VCaP (cell line): ENCODE results near the gene ORM2.
"Not testable (repeated sequence)": the region's sequence is repeated elsewhere in the genome, so short reads cannot be mapped to it uniquely, and the experiment has no call there.

Experiments
- H3K27ac ChIP-seq: fragments of 450-650 bp; 2 replicates; pipeline ENCODE4 v1.5.1; 2017
- CTCF ChIP-seq: fragments of 450-650 bp; conservative IDR thresholded peaks from 2 replicates; pipeline ENCODE4 v1.5.1; 2017; ENCODE audit warnings: mild to moderate bottlenecking, moderate library complexity

ORM2 gene

DNA sequence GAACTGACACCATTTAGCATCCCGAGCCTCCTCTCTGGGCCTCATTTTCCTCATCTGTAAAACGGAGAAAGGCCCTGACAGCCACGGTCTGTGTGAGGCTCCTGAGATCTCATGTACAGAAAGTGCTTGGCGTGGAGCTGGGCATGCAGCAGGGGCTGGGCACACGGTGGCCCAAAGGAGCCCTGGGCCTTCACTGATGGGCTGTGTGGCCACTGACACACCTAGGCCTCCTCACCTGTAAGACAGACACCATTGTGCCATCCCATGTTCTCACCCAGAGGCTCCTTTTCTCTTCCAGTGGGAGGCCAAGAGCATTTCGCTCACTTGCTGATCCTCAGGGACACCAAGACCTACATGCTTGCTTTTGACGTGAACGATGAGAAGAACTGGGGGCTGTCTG lies 5.2 kb upstream of the ORM2 start:
- no peak overlapping the region for H3K27ac ChIP-seq

DNA sequence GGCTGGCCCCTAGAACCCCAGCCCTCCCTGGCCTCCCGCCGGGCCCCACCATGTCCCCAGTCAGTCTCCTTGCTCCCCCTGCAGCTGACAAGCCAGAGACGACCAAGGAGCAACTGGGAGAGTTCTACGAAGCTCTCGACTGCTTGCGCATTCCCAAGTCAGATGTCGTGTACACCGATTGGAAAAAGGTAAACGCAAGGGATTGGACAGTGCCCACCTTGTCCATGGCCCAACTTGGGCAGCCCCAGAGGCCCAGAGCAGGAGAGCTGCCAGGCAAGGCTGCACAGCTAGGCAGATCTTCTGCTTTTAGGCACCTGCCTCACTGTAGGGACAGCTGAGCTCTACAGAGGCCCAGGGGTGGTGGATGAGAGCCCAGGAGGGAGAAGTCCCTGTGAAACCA lies 4.7 kb upstream of the ORM2 start:
- H3K27ac ChIP-seq: not testable (repeated sequence)

More for the DNA sequence above, 5.2 kb upstream of the ORM2 start:
- TF ChIP-seq CTCF: no peak

DNA sequence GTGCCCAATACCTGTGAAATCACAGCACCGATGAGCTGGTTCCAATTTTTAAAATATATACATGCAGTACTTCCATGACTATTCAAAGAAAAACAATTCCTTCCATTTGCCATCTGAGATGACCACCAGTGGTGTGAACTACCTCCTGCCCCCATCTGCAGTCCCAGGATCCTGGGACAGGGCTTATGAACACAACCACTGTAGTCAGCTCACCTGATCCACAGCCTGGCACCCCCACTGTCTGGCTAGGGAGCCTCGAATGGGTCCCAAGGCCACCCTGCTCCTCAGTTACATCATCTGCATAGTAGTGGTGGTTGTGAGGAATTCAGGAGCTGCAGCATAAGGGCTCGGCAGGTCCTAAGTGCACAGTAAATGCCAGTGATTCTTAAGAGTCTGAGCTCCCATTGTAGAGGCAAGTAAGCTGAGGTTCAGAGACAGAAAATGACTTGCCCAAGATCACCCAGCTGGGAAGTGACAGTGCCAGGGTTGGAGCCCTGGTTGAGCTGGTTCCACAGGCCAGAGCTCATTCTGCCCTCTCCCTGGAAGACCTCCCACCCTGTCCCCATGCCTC lies 3.9 kb upstream of the ORM2 start:
- H3K27ac ChIP-seq: not testable (repeated sequence)

- no peak for TF ChIP-seq CTCF
These were observed 1.9 kb upstream of the ORM2 start for GRCh38 chr9:114327749-114328148.

GRCh38 chr9:114328357-114328820 lies 1.3 kb upstream of the ORM2 start:
- not testable (repeated sequence) for H3K27ac ChIP-seq

More at GRCh38 chr9:114327749-114328148, 1.9 kb upstream of the ORM2 start:
- H3K27ac ChIP-seq: no peak overlapping the region

- H3K27ac ChIP-seq: not testable (repeated sequence)
These were observed 588 bp upstream of the ORM2 start for GRCh38 chr9:114328937-114329624.

- TF ChIP-seq CTCF: no peak
- no peak overlapping the region for H3K27ac ChIP-seq
These were observed 967 bp downstream of the ORM2 start for GRCh38 chr9:114330636-114331035.

DNA sequence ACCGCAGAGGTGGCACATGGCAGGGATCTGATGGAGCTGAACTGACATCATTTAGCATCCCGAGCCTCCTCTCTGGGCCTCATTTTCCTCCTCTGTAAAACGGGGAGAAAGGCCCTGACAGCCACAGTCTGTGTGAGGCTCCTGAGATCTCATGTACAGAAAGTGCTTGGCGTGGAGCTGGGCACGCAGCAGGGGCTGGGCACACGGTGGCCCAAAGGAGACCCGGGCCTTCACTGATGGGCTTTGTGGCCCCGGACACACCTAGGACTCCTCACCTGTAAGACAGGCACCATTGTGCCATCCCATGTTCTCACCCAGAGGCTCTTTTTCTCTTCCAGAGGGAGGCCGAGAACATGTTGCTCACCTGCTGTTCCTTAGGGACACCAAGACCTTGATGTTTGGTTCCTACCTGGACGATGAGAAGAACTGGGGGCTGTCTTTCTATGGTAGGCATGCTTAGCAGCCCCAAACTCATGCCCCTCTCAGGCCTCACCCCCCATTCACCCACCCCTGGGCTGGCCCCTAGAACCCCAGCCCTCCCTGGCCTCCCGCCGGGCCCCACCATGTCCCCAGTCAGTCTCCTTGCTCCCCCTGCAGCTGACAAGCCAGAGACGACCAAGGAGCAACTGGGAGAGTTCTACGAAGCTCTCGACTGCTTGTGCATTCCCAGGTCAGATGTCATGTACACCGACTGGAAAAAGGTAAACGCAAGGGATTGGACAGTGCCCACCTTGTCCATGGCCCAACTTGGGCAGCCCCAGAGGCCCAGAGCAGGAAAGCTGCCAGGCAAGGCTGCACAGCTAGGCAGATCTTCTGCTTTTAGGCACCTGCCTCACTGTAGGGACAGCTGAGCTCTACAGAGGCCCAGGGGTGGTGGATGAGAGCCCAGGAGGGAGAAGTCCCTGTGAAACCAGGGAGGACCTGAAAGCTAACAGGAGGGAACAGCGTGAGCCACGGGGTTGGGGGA lies 1.8 kb downstream of the ORM2 start:
- not testable (repeated sequence) for H3K27ac ChIP-seq

DNA sequence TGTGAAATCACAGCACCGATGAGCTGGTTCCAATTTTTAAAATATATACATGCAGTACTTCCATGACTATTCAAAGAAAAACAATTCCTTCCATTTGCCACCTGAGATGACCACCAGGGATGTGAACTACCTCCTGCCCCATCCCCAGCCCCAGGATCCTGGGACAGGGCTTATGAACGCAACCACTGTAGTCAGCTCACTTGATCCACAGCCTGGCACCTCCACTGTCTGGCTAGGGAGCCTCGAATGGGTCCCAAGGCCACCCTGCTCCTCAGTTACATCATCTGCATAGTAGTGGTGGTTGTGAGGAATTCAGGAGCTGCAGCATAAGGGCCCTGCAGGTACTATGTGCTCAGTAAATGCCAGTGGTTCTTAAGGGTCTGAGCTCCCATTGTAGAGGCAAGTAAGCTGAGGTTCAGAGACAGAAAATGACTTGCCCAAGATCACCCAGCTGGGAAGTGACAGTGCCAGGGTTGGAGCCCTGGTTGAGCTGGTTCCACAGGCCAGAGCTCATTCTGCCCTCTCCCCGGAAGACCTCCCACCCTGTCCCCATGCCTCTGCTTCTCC lies 2.9 kb downstream of the ORM2 start:
- not testable (repeated sequence) for H3K27ac ChIP-seq

- not testable (repeated sequence) for H3K27ac ChIP-seq
These were observed 4.0 kb downstream of the ORM2 start for GRCh38 chr9:114333718-114334117.

DNA sequence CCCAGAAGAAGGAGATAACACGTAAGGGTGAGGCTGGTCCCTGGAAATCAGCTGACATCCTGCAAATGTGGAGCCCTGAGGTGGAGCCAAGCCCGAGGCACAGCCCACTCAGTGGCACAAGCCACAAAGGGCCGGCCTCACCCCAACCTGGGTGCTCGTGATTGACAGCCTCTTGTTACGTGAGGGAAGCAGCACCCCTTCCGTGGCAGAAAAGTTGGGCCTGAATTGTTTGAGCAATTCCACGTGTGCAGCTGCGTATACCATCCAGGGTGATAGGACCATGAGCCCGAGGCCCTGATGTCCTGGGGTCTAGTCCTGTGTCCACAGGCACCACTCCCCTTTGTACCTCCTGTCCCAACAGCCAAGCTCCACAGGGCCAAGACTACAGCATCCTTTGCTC lies 4.8 kb downstream of the ORM2 start:
- no peak overlapping the region for H3K27ac ChIP-seq
- no peak for TF ChIP-seq CTCF
